T-helper 22 cell (primary cell): ENCODE data around the gene DCPS.

Experiments used
- DNase-seq: peaks from one replicate; pipeline ENCODE4 v3.0.0-alpha.2; 2020; ENCODE audit warnings: low read depth

The DCPS gene

DNA sequence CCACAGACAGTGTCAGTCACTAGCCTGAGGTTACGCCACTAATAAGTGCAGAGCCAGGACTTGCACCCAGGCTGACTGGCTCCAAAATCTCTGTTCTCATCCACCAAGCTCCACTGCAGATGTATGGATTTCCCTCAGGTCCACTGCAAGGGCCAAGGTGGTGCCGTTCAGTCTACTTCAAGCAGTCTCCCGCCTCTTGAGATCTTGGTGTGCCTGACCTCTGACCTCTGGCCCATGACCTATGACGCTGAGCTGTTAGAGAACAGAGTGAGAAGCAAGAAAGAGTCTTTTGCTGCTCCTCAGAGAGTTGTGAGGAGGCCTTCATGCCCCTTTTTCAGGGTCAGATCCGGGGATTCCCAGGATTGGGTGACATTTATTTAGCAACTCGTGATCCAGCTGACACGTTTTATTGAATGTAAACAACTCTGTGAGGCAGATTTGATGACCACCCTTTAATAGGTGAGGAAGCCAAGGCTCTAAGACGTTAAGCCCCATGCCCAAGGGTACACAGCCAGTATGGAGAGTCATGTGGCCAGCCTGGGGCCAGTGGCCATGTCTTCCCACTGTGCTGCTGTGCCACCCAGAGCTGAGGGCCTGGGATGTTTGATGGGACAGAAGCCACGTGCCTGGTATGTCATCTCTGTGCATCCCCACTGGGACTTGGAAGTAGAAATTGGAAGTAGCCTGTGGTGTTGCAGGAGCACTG lies 25.2 kb downstream of the DCPS start:
- DNase-seq: no peak

DNA sequence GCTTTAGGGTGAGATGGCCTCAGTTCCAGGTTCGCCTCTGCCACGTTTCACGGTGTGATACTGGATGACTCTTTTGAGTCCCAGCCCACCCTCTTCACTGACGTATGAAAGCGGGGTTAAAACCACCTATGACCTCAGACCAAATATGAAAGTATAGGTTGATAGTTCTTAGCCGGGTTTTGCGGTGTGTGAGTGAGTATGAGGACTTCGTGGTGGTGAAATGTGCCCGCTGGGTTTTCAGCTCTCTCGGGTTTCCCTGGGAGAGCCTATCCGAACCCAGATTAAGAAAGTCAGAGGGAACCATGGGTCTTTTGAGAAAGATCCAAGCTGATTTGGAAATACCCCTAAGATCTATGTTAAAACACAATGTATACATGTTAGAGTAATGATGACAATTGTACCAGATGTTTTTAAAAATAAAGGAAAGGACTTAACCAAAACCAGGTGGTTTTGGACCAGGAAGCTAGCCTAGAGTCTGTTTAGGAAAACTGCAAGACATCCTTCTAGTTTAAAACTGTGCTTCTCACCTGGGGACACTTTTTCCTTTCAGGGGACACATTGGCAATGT lies 25.9 kb downstream of the DCPS start:
- no peak for DNase-seq

DNA sequence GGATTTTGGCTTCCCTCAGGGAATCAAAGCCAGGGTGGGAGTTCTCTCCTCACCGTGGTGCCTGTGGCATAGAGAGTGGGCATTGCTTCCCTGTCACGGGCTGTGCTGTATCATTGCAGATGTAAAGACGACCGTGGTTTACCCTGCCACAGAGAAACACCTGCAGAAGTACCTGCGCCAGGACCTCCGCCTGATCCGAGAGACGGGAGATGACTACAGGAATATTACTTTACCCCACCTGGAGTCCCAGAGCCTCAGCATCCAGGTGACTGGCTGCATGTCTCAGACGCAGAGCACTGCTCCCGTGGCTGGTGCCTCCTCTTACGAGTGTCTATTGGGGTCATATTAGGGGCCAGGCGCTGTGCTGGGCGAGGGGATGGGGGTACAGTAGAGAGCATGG lies 27.4 kb downstream of the DCPS start:
- DNase-seq: no peak

DNA sequence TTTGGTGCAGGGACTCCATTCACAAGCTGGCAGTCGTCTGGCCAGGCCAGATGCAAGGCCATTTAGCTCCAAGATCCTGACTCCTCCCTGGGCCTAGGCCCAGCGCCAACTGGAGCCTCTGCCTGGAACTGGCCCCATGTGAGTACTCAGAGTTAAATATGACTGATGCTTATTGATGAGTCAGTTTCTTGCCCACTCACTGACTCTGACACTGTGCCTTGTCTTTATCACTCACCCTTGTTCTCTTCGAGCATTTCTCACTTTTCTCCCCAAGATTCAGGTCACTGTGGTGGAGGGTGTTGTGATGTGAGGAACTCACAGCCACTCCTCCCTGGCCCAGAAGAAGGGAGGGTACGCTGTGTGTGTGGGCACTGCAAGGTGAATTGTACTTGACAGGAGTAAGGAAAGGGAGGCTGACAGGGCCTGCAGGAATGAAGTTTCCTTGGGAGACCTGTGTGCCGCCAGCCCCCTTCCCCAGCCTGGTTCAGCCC lies 28.4 kb downstream of the DCPS start:
- DNase-seq: no peak

DNA sequence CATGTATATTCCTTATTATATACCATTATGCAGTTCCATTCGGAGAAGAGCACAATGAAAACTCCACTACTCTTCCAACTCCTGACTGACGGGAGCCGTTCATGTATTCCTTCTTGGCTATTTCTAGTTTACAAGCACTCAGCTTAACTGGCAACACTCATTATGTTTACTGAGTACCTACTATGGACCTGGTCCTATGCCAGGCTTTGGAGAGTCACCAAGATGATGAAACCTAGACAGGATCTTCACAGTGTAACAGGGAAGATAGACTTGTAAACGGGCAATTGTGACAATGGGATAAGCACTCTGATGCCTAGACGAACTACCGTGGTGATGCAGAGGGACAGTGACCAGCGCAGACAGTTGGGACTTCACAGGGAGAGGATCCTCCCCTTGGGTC lies 29.3 kb downstream of the DCPS start:
- no peak for DNase-seq

DNA sequence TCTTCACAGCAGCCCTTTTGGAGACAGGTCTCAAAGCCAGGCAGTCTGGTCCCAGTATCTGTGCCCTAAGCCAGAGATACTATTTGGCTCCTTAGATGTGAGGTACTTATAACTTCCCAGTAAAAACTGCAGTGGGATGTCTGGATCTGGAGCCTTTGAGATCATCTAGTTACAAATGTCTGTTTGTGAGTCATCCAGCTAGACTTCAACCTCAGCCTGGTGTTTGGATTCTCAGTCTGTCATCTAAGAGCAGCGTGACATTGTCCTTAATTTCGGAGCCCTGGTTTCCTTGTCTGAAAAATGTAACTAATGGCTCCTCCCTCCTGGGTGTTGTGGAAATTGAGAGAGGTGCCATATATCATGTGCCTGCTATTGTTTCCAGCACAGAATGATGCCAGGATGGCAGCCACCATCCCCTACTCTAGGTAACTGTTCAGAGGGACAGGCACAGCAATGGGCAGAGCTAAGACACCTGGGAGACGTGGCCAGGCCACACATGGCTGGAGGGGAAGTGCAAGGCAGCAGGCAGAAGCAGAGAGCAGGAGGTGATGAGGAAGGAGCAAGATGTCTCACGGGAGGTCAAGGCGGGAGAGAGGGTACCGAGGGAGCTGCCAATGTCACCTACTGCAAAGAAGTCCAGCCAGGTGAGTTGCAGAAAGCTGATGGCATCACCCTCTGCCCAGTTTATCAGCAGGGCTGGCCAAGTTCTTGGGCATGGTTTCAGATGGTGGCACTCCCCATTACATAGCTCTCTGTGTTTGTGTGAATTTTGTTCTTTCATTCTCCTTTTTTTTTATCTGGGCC lies 31.0 kb downstream of the DCPS start:
- no peak for DNase-seq

DNA sequence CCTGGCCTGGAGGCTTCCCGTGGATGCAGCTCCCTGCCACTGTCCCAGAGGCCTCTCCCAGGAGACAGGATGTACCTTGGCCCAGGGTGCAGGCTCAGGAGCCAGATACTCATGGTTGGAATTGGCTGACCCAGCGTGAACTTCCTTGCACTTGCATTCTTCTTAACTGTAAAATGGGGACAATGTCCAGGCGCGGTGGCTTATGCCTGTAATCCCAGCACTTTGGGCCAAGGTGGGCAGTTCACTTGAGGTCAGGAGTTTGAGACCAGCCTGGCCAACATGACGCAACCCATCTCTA lies 31.6 kb downstream of the DCPS start:
- no peak for DNase-seq

DNA sequence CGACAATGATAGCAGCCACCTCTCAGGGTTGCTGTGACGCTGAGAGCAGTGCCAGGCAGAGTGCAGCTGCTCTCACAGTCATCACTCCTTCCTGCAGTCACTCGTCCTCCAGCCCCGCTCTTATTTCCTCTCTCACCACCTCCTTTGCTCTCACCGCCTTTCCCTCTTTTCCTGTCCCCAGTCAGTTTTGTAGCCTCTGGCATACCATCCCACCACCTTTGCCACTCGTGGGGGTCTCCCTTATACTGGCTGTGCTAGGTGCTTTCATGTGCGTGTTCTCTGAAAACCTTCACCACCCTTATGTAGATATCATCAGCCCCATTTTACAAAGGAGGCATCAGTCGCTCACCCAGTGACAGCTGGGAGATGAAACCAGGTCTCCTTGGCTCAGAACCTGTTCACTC lies 32.3 kb downstream of the DCPS start:
- no peak for DNase-seq

DNA sequence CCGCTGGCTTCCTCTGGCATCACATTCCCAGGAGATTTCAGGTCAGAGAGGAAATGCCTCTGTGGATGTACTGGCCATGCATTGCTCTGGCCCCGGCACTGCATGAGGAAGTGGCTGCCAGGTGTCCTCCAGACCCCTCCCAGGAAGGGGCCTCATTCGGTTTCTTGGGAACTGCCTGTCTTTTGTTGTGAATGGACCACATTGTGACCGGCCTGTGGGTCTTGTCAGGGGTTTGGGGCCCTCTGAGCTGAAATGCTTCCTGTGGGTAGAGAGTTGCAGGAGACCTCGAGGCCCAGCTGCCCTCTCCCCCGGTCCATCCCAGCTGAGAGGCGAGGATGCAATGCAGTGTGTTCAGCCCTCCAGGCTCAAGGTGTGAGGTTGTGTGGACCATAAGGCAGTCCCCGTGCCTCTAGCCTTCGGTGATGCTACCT lies 32.8 kb downstream of the DCPS start:
- DNase-seq: no peak

DNA sequence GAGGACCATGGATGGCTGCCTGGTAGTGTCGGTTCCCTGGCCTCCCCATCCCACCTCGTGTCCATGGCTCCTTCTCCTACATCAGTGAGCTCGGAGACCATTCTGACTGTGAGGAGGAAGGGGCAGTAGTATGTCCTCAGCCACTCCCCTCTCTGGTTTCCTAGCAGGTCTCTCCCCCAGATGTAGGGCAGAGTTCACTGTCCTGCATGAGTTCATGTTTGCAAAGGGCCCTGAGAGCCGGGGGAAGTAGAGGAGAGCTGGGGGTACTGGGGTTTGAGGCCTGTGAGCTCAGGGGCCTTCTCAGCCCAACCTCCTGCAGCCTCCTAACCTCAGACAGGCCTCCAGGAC lies 33.2 kb downstream of the DCPS start:
- no peak for DNase-seq

DNA sequence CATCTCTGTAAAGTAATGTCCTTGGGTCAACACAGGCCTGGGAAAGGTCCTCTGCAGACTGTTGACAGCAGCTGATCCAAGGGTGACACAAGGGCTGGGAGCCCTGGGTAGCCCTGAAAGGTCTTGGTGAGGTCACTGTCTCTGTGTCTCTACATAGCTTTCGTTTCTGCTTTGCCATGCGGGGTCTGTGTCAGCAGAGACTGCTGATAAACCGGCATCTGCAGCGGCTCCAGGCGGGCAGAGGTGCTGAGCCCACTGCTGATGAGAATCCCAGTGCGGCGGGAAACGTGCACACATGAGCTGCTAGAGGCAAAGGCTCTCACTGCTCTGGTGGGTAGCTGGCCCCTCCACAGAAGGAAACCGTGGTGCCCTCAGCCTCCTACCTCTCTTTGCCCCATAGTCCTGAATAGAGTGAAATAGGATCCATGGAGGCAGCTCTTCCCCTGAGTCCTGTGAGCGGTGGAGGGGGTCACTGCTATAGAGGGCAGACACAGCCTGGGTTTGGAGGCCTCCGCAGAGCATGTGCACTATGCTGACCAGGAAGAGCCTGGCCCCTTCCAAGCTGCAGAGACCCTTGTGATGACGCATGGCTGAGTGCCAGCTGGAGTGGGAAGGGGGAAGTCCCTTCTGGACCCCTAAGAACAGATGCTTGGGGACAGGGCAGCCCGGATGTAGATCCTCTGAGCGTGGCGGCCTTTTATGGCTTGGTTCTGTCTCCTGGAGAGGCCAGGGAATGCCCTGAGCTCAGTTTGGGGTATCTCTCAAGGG lies 33.8 kb downstream of the DCPS start:
- DNase-seq: no peak

DNA sequence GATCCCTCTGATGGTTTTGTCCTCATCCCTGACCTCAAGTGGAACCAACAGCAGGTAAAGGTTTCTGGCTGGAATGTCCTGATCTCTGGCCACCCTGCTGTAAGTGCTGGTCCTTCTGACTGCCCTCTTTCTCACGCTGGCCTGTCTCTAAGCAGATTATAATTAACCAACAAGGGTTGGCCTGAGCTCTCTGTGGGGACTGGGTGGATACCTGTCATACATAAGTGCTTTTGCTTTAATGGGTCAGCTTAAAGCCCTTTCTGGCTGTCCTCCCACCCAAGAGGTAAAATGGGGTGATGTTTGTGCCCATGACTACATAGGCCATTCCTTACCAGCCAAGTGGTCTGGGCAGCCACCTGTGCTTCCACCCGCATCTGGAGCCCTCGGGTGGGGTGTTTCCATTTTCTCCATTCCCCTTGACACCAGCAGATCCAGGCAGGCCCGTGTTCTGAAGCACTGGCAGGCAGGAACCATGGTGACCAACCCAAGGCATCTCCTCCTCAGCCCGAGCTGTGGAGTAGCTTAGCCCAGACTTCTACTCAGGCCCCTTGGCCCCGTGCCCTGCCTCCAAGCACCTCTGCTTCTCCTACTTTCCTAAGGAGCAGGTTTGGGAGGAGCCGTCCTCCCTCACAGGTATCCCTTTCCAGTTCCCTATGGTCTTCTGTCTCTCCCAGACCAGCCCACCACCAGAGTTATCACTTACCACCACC lies 34.6 kb downstream of the DCPS start:
- DNase-seq: no peak

DNA sequence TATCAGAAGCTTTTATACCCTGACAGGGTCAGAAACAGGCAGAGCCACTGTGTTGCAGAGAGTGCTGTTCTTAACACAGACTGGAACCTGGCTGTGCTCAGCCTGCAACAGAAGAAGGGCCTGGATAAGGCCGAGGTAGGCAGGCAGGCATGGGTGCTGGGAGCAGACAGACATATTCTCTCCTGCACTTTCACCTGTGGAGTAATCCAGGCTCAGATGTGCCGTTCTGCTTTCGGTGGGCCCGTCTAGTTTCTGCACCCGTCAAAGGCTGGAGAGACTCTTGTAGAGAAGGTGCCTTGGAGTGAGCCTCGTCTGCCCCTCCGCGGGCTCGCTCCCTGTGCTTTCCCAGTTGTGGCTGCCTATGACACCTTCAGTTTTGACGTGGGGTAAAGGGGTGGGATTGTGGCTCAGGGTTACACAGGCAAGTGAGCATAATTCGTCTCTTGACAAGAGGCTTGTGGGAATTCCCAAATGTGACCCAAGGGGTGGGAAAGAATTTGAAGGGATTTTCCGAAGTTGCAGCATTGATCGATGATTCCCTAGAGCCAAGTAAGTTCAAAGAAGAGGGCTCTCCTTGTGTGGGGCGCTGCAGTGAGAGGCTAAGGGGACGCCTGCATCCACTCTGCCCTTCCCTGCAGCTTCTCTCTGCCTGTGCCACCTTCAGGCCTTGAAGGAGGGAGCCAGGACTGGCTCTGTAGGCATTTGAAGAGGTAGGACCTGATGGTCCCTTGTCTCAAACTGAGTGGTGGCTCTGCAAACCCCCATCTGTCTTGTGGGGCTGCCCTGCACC lies 35.4 kb downstream of the DCPS start:
- DNase-seq: no peak

DNA sequence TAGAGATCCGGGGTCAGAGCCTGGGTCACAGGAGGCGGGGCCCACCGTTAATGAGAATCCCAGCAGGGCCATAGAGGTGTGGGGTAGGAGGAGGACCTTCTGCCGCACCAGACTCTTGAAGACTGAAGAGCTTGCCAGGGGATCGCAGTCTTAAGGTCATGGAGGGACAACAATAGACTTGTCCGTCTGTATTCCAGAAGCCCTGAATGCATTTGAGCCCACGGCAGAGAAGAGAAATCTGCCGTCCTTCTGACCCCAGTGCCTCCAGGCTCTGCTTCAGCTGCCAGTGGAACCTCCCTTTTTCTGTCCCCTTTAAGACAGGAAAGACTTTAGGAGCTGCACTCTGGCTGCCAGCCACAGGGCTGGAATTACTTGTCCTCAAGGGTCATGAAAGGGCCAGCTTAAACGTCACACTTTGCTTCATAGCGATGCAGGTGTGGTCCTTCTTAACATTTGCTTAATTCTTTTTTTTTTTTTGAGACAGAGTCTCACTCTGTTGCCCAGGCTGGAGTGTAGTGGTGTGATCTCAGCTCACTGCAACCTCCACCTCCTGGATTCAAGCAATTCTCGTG lies 36.1 kb downstream of the DCPS start:
- no peak for DNase-seq

DNA sequence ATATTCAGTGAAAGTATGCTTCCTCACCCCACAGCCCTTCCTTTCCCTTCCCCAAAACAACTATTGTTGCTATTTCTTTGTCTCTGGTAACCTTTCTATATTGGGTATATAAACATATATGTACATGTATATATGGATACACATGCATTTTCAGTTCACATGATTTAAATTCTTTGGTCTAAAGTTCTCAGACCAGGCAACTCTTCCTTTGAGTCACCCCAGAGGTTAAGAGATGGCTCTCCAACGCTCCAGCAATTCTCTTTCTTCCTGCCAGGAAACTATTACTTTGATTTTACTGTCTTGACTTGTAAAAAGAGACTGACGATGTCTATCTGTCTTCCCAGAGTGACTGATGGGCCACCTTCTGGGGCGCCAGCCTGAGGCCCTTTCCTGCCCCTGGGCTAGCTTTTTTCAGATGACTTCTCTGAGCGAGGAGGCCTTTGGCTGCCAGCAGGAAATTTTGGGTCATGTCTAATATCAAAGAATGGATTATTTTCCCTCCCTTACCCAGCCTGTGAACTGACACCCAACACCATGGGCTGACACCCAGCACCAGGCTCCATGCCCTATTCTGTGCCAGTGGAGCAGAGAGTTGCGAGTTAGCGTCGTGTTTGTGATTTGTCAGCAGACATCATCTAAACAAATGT lies 37.2 kb downstream of the DCPS start:
- no peak for DNase-seq

DNA sequence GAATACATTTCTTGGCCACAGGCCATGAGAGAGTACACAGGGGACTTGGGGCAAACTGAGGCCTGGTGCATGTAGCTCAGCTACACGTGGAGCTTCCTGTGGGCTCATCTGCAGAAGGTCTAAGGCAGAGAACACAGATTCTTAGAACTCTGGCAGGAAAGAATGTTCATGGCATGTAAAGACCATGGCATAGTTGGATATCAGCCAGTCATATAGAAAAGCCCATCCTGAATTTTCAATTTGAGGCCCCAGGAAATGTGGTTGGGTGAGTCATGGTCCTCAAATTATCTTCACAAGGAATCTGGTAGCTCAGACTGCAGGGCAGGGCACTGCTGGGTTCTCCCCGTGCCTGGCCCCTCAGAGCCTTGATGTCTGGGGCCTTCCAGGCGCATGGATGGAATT lies 37.9 kb downstream of the DCPS start:
- DNase-seq: no peak

DNA sequence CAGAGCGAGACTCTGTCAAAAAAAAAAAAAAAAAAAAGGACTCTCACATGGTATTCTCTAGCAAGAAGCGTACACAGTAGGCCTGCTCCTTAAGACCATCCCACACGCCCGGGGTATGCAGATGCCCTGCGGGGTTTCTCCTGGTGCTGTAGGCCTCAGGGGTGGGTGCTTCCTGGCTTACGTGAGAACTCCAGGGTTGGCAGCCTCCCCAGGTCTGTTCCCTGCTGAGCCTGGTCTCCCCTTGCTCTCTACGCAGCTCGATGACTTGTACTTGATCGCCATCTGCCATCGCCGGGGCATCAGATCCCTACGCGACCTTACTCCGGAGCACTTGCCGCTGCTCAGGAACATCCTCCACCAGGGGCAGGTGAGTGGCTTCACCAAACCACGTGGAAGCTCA lies 39.2 kb downstream of the DCPS start:
- DNase-seq: no peak

DNA sequence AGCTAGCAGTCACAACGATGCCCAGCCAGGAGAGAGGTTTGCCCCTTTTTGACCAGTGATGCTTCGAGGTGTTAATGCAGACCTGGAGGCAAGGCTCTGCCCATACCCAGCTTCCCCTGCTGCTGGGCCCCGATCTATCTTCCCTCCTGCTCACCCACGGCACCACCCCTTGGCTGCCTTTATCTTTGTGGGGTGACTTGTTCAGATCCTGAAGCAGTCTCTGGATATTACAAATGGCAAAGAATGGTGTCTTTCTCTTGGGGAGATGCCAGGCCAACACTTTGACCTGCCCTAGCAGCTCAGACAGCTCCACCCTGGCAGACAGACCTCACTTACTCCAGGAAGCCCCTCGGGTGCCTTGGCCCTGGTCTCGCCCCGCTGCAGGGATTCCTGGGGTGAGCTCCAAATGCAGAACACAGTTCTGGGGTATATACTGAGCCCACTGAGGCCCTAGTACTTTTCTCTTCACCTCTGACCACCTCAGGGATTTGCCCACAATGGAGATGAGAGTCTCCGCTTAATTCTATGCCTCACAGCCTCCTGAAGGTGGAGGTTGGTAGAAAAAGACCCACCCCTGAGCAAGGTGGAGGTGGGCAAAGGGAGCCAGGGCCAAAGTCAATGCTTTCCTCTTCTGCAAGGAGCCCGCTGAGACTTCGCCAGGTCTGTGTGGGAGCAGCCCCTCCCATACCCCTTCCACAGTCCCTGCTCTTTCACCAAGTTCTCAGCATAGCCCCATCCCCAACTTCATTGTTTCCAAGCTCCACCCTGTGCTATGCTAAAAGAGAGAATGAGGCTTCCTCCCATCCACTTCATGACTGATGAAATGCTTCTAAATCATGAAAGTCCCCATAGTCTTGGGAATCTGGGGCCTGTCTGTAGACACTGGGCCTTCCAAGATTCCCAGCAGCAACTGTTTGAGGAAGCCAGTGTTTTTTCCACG lies 40.6 kb downstream of the DCPS start:
- no peak for DNase-seq

DNA sequence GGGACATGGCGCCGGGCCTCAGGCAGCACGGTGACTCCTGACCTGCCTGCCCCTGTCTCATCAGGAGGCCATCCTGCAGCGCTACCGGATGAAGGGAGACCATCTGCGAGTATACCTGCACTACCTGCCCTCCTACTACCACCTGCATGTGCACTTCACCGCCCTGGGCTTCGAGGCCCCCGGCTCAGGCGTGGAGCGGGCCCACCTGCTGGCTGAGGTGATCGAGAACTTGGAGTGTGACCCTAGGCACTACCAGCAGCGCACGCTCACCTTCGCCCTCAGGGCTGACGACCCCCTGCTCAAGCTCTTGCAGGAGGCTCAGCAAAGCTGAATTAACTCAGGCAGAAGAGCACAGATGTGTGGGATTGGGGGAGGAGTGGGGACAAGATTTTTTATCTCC lies 41.4 kb downstream of the DCPS start:
- DNase-seq: no peak
